Psoas muscle (tissue), 8 donors: ENCODE results near the gene SPSB1. TPM values are rescaled to one million over a fixed set of nuclear protein-coding genes. Genes with fewer than 3 reads are reported as not detected.

Source experiments
- ATAC-seq, 4 donors: fragments of 200-7000 bp; cut with Tn5 transposase; one replicate each; pipeline ENCODE4 v1.9.1; 2020; ENCODE audit warnings: moderate library complexity in 3 of 4, mild to moderate bottlenecking in 2 of 4
- DNase-seq, 2 donors: peaks; one replicate each; pipeline ENCODE4 v3.0.0-alpha.2; 2020
- H3K27ac ChIP-seq: fragments of 200-600 bp; one replicate; pipeline ENCODE4 v1.8.0; 2022
- H3K27me3 ChIP-seq, 3 donors: fragments of 200-600 bp in 1 of 3; one replicate each; pipeline versions ENCODE4 v1.6.1 to v1.8.0; 2013 to 2022; ENCODE audit warnings: low read length in 2 of 3, mild to moderate bottlenecking in 2 of 3, moderate library complexity in 1 of 3; ENCODE audit not compliant: insufficient read depth in 3 of 3
- H3K36me3 ChIP-seq, 2 donors: fragments of 200-600 bp in 1 of 2; one replicate each; pipeline versions ENCODE4 v1.6.1 to v1.8.0; 2013 to 2022; ENCODE audit warnings: low read depth in 1 of 2, mild to moderate bottlenecking in 1 of 2, moderate library complexity in 1 of 2; ENCODE audit not compliant: insufficient read depth in 1 of 2
- H3K4me1 ChIP-seq: fragments of 200-600 bp; one replicate; pipeline ENCODE4 v1.8.0; 2022
- H3K4me3 ChIP-seq: fragments of 200-600 bp; one replicate; pipeline ENCODE4 v1.8.0; 2022; ENCODE audit warnings: mild to moderate bottlenecking
- H3K9me3 ChIP-seq: fragments of 200-600 bp; one replicate; pipeline ENCODE4 v1.8.0; 2022
- CTCF ChIP-seq: fragments of 200-600 bp; IDR thresholded peaks from one replicate; pipeline ENCODE4 v1.8.0; 2022; ENCODE audit warnings: antibody characterized with exemption
- WGBS, 3 donors: extraction: QIAGEN DNeasy Blood & Tissue Kit; methylation state at CpG; one replicate each; pipeline versions ENCODE4 v1.1.6 to v1.1.7; 2013; 5-methylcytosine and 5-hydroxymethylcytosine counted together
- intact Hi-C, 2 donors: fragments of 100-400 bp; cut with DNase I; formaldehyde crosslinking; loops; one replicate each; pipeline versions ENCODE4 v1.11.0 to v1.14.2; 2022
- polyA plus RNA-seq, 3 donors: library from polyadenylated mRNA; stranded (reverse); fragments of 200-250 nt; gene quantifications; one replicate each; pipeline ENCODE4 v1.2.3, GENCODE V29; 2013
- total RNA-seq, 4 donors: library from RNA; stranded (reverse); fragmentation: NEBNext Ultra II Directional in 2 of 4; extraction: Animal tissue kit (Norgen Biotek cat#: 25700) in 2 of 4; gene quantifications; one replicate each; pipeline versions ENCODE4 v1.2.1 to v1.2.4, GENCODE V29; 2021 to 2023
- donor health status: healthy with polysubstance abuse.
- donor health status: DM: no; HTN: no; CAD: no; lungs with moderate emphysema.
- donor health status: Bipolar disorder and iron deficiency.
- donor health status: healthy.
- donor health status: DM: yes; HTN: yes; CAD: no.
- donor health status: DM: no; HTN: no; CAD: no.
- donor health status: DM: no; HTN: no; CAD: no.
- donor health status: DM: yes; HTN: yes; CAD: no.

SPSB1 gene
- total and polyA plus RNA-seq, 7 donors: 12.0 to 60.7 (median 31.3) TPM

- intact Hi-C loops: loop anchor here (2.0 to 5.0 kb wide), 3 partner anchors 191 to 226 kb away; no protein-coding TSS in a partner anchor
- H3K4me3 ChIP-seq: no peak overlapping the region
- H3K36me3 ChIP-seq: peaks cover 0 to 69% of the 10 kb centered on the region in 2 donors
- peaks cover 46% of the 10 kb centered on the region for H3K4me1 ChIP-seq
- no peak for TF ChIP-seq CTCF
- ATAC-seq (no peak), DNase-seq (peak in 1 of 2 donors; percentile 50)
- H3K27ac ChIP-seq: no peak overlapping the region
- no peaks in the 10 kb centered on the region for H3K27me3 ChIP-seq
- H3K9me3 ChIP-seq: no peaks in the 10 kb centered on the region
- 82 to 87% (median 82%) methylated on average over 12 of the region's 12 CpGs for WGBS, 3 donors
These were observed 26.7 kb upstream of the SPSB1 start for GRCh38 chr1:9265968-9266367.

GRCh38 chr1:9267352-9267686 is 25.4 kb upstream of the SPSB1 start:
- no peak overlapping the region for H3K27ac ChIP-seq
- 64 to 82% (median 66%) methylated on average over 7 of the region's 7 CpGs for WGBS, 3 donors
- DNase-seq (no peak), ATAC-seq (no peak)
- H3K4me3 ChIP-seq: no peak overlapping the region
- no peaks in the 10 kb centered on the region for H3K9me3 ChIP-seq
- no peak for TF ChIP-seq CTCF
- H3K4me1 ChIP-seq: peaks cover 46% of the 10 kb centered on the region
- no peaks in the 10 kb centered on the region for H3K27me3 ChIP-seq
- intact Hi-C loops: loop anchor here (2.0 to 5.0 kb wide), 3 partner anchors 189 to 225 kb away; no protein-coding TSS in a partner anchor
- H3K36me3 ChIP-seq: peaks cover 0 to 57% of the 10 kb centered on the region in 2 donors

DNA sequence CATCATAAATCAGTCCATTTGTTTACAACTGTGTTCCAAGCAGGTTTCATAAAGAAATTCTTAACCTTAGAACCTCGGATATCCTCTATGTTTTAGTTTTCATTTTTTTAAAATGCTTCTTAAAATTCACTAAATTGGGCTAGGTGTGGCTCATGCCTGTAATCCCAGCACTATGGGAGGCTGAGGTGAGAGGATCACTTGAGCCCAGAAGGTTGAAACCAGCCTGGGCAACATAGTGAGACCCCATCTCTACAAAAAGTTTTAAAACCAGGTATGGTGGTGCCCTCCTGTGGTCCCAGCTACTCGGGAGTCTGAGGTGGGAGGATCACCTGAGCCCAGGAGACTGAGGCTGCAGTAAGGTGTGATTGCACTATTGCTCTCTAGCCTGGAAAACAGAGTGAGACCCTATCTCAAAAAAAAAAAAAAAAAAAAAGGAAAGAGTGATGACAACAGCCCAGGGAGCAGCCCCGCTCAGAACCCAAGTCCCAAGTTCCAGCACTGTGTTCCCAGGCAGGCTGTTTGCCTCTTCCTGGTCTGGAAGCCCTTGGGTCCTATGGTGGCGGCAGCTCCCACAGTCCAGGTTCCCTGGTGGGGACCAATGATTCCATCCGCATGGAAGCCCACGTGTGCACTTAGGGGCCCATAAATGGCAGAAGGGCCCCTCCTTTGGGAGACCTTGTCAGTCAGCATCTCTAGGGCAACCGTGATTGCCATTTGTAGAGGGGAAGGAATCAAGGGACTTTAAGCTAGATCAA is 24.7 kb upstream of the SPSB1 start:
- intact Hi-C loops: loop anchor here (2.0 to 5.0 kb wide), 3 partner anchors 189 to 224 kb away; no protein-coding TSS in a partner anchor
- Histone ChIP-seq H3K27me3 (no peaks in the 10 kb centered on the region), H3K36me3 (peaks cover 0 to 50% of the 10 kb centered on the region in 2 donors), H3K4me1 (peaks cover 42% of the 10 kb centered on the region), H3K4me3 (no peak overlapping the region), H3K9me3 (no peaks in the 10 kb centered on the region), H3K27ac (no peak overlapping the region)
- TF ChIP-seq CTCF: no peak
- DNase-seq (peak in 1 of 2 donors; percentile 27), ATAC-seq (no peak)
- WGBS, 3 donors: 90 to 93% (median 92%) methylated on average over 7 of the region's 7 CpGs

DNA sequence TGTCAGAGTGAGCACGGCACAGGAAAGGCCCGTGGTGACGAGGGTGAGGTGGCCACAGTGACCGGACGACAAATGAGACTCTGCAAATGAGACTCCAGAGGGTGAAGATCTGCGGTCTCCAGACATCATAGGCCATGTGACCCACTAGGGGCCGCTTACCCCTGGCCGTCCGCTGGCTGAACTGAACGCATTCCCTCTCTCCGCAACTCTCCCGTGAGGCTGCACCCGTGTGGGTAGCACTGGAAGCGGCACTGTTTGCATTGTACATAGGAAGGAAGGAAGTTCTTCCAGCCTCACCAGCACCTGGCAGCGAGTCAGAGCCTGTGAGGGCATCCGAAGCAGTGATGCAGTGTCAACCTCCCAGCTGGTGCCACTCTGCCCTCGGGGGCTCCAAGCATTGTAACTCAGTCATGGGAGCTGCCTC is 23.6 kb upstream of the SPSB1 start:
- Histone ChIP-seq H3K36me3 (peaks cover 0 to 39% of the 10 kb centered on the region in 2 donors), H3K4me1 (peaks cover 34% of the 10 kb centered on the region), H3K27me3 (no peaks in the 10 kb centered on the region), H3K27ac (no peak overlapping the region), H3K4me3 (no peak overlapping the region), H3K9me3 (no peaks in the 10 kb centered on the region)
- peak in 1 of 4 donors; percentile 21 for ATAC-seq
- intact Hi-C loops: loop anchor here (5.0 kb wide), 2 partner anchors 188 to 223 kb away; no protein-coding TSS in a partner anchor
- DNase-seq: peak in 1 of 2 donors; percentile 43
- no peak for TF ChIP-seq CTCF
- WGBS, 3 donors: 72 to 79% (median 78%) methylated on average over 17 of the region's 17 CpGs
